Activated gamma-delta T cell (primary cell): Measurements from ENCODE around the gene DDX25.

ENCODE experiments used
- DNase-seq: peaks from one replicate; lab custom pipeline; 2025; lab: John Stamatoyannopoulos, UW

Gene DDX25

DNA sequence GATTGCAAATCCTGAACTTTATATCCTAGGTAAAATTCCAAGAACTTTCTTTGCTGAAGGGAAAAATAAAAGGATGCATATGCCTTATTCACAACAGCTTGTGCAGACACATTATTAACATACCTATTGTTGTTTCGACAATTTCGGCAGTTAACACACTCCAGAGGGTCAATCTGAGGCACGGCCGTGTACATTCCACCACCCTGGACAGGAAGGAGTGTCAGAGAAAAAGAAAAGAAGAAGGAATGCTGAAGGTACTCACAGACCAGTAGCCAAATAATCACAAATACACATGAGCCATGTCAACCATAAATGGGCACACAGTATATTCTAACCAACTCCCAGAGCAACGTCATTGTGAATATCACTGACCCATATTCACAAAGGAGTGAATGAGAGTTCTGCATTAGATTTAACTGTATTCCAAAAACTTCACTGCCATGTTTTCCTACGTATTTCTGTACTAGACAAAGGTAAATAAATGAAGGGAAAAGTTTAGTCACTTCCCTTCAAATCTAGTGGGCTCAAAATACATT, 73.9 kb downstream of the DDX25 start:
- no peak for DNase-seq
